Muscle of arm (tissue), 12 donors: Measurements from ENCODE around the gene RFX1. TPM values are rescaled to one million over a fixed set of nuclear protein-coding genes. Genes with fewer than 3 reads are reported as not detected.
A peak's percentile ranks its signal among the peaks of the same experiment; 100 is the strongest.
"Not testable (repeated sequence)": the region's sequence is repeated elsewhere in the genome, so short reads cannot be mapped to it uniquely, and the experiment has no call there.

Experiments
- DNase-seq: peaks from one replicate; pipeline ENCODE4 v3.0.0-alpha.2; 2013
- polyA plus RNA-seq, 12 donors: library from polyadenylated mRNA; unstranded; fragments of 120-200 nt; gene quantifications; one replicate each; pipeline ENCODE4 v1.2.1, GENCODE V29; 2013; ENCODE audit not compliant: insufficient read length in 12 of 12

RFX1 gene
- polyA plus RNA-seq, 12 donors = 3.7 to 11.1 (median 5.2) TPM; not detected in 1

DNA sequence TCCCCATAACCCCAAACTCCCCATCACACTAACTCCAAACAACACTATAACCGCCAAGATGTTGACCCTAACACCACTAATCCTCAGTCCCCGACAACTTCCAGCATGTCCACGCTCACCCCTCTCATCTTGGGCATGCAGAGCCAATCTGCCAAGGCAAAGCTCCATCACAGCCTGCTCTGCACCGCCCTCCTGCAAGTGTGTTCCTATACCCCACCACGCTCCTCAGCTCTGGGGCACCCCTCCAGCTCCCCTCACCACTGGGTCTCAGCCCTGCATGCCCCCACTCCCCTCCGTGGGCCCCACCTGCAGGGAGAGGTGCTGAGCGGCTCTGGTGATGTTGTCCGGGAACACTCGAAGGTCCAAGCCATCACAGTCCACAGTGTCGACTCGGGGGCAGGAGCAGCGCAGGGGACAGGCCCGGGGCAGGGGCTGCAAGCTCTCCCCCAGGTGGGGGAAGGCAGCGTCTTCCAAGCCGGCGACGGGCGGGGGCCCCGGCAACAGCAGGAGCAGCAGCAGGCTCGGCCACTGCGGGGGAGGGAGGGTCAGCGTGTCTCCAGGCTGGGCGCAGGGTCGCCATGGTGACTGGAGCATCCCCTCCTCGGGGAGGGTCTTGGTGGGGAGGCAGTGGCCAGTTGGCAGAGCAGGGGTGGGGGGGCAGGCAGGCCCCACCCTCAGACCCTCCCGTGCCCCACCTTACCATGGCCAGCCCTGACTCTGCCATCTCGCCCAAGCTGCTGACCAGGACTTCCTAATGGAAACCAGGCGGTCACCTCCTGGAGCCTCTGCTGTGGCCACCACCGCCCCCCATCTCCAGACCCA is 68.4 kb downstream of the RFX1 start:
- no peak for DNase-seq

DNA sequence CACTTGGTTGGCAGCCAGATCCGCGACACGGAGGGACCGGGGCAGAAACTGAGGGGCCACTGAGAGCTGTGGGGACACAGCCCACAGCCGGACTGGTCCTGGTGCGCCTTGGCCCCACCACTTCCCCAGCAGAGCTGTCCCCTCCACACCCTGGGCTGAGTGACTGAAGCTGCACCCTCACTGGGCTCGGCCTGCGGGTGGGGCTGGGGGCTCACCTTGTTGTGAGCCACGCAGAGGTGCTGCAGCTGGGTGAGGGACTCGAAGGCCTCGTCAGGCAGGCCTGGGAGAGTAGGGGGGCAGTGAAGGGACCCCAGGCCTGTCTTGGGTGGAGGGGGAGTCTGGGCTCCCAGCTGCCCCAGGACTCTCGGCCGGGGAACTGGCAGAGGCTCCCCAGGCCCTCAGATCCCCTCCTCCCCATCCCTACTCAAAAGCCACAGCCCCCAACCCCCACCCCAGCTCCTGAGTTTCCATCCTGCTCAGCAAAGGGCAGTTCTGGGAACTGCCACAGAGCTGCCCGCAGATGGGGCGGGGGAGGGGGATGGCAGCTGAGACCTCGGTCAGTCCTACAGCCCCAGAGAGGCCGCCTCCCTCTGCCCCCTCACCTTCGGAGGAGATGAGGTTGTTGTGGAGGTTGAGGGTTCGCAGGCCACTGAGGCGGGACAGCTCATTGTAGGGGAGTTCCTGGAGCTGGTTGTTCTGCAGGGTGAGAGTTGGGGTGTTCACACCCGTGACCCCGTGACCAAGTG is 70.2 kb downstream of the RFX1 start:
- DNase-seq = no peak

DNA sequence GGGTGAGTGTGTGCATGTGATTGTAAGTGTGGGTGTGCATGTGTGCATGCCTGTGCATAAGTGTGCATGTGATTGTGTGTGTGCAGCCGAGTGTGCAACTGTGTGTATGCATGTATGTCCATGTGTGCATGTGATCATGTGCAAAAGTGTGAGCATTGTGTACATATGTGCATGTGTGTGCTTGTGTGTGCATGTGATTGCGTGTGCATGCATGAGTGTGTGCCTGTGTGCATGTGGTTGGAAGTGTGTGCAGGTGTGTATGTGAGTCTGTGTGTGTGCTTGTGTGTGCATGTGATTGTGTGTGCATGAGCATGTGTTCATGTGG is 71.4 kb downstream of the RFX1 start:
- DNase-seq = no peak

DNA sequence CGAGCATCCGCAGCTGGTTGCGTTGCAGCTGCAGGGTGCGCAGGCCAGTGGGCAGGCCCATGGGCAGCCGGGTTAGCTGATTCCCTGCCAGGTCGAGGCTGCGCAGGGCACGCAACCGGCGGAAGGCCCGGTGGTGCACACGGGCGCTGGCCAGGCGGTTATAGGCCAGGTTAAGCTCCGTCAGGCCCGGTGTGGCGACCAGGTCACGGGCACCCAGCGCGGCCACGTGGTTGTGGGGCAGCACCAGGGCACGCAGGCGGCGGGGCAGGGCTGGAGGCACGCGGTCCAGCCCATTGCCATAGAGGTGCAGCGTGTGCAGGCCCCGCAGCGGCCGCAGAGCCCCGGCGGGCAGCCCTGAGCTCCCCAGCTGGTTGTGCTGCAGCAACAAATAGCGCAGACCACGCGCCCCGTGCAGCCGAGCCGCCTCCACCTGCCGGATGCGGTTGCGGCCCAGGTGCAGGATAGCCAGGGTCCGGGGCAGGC is 73.2 kb downstream of the RFX1 start:
- DNase-seq = no peak

DNA sequence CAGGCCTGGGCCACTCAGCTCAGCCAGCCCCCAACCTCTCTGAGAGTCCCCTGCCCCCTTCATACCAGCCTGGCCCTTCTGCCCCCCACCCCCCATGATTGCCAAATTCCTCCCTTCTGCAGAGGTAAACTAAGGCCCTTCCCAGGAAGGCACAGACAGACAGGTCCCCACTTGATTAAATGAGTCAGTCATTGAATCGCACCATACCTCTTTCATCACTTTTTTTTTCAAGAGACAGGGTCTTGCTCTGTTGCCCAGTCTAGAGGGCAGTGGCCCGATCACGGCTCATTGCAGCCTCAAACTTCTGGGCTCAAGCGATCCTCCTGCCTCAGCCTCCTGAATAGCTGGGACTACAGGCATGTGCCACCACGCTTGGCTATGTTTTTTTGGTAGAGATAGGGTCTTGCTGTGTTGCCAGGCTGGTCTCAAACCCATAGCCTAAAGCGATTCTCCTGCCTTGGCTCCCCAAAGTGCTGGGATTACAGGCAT is 73.9 kb downstream of the RFX1 start:
- no peak for DNase-seq

DNA sequence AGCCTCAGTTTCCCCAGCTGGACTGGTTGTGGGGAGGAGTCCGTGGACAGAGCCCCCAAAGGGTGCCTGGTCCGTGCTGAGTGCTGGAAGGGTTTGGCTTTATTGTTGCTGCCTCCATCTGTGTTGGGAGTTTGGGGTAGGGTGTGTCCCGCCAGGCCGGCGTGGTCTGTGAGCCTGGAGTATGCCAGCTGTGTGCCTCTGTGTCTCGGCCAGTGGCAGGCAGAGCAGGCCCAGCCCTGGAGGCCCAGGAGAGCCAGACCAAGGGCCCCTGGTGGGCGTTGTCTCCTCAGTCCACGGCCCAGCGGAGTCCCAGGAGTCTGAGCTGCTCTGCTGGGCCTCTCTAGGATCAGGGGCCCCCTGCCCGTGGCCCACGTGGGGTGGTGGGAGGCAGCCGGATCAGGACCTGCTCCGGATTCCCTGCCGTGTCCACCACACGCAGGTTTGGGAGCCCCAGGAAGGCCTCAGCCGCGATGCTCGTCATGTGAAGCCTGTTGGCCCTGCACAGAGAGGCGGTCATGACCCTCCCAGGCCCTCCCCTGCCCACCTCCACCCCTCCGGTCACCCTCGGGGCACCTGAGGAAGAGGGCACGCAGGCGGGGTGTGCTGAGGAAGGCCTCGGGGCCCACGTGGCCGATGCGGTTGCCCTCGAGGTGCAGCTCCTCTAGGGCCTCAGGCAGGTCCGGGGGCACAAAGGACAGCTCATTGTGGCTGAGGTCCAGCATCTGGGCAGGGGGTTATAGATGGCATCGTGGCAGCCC is 74.5 kb downstream of the RFX1 start:
- DNase-seq = no peak

DNA sequence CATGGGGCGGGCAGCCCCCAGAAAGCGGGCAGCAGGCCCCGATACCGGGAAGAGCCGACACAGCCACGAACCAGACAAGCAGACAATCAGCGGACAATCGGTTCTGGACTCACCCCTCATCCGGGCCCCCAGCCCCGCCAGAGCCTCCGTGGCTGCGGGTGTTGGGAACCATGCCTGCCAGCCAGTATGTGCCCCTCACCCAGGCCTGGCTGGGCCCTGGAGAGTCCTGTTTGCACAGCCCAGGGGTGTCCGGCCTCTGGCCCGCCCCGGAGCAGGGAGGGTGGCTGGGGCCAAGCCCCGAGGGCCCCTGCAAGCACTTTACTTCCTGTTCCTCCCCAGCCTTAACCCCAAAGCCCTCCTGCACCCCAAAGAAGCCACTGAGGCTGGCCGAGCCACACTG is 75.7 kb downstream of the RFX1 start:
- no peak for DNase-seq

DNA sequence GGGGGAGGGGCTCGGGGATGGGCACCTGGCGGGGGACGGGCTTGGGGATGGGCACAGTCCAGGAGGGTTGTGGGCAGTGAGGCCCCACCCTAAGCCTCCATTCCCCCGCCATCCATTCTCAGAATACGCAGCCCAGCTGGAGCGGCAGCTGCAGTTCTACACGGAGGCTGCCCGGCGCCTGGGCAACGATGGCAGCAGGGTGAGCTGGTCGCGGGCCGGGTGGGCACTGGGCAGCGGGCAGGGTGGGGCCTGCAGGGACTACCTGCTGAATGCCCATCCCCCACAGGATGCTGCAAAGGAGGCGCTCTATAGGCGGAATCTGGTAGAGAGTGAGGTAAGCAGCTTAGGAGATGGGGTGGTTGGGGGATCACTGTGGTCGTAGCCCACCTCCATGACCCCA is 76.2 kb downstream of the RFX1 start:
- DNase-seq = no peak

DNA sequence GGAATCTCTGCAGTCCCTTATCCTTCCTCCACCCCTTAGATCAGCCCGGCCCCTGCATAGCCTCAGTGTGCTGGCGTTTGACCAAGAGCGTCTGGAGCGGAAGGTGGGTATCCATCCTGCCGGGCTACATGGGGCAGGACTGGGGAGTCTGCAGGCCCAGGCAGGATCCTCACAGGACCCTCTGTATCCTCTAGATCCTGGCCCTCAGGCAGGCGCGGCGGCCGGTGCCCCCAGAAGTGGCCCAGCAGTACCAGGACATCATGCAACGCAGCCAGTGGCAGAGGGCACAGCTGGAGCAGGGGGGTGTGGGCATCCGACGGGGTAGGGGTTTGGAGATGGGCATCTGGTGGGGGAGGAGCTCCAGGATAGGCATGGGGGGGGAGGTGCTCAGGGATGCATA is 76.8 kb downstream of the RFX1 start:
- DNase-seq = no peak

DNA sequence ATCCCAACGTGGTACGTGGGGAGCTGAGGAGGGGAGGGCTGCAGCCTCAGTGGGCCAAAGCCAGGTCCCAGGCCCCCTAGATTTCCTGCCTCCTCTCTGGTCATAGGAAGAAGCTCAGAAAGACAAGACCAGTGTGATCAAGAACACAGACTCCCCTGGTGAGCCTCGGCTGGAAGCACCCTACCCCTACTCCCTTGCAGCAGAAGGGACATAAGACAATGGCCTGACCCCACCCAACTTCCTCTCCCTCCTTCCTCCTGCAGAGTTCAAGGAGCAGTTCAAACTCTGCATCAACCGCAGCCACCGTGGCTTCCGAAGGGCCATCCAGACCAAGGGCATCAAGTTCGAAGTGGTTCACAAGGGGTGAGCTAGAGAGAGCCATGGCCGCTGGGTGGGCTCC is 79.4 kb downstream of the RFX1 start:
- DNase-seq = no peak

DNA sequence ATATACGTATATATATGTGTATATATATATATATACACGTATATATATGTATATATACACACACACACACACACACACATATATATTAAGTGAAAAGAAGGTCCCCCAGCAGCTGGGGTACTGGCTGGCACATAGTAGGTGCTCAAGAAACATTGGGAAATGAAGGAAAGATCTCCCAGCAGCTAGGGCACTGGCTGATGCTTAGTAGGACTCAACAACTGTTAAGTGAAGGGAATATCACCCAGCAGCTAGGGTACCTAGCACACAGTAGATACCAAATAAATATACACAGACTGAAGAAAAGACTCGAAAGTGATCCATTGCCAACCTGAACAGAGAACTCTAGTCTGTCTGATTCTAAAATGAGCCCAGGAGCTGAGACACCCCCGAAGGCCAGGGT is 80.1 kb downstream of the RFX1 start:
- DNase-seq = no peak

DNA sequence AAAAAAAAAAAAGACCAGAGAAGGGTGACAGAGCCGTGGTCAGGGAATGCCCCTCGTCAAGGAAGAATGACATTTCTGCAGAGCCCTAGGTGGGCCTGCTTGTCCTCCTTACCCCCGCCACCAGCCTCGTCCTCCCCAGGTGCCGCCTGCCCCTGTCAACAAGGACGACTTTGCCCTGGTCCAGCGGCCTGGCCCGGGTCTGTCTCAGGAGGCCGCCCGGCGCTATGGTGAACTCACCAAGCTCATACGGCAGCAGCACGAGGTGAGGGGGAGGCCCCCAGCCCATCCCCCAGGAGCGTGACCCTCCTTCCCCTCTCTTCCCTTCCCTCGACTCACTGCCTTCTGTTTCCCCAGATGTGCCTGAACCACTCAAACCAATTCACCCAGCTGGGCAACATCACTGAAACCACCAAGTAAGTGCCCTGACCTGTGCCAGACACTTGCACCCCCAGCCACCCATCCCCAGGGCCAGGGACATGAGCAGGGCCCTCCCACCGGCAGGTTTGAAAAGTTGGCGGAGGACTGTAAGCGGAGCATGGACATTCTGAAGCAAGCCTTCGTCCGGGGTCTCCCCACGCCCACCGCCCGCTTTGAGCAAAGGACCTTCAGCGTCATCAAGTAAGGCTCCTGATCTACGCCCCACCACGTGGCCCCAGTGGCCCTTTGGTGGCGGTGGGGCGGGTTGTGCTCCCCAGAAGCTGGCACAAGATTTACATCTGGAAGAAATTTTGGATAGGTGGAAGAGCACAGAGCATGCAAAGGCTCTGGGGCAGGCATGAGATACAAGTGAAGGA is 82.7 kb downstream of the RFX1 start:
- DNase-seq = no peak

DNA sequence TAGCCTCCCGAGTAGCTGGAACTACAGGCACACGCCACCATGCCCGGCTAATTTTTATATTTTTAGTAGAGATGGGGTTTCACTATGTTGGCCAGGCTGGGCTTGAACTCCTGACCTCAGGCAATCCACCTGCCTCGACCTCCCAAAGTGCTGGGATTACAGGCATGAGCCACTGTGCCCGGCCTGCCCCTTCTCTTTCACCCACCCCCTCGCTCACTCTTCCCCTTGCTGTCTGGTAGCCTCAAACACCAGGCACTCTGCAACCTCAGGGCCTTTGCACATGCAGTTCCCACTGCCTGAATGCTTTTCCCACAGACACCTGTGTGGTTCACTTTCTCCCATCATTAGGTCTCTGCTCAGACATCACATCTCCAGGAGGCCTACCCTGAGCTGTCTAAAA is 84.0 kb downstream of the RFX1 start:
- not testable (repeated sequence) for DNase-seq

DNA sequence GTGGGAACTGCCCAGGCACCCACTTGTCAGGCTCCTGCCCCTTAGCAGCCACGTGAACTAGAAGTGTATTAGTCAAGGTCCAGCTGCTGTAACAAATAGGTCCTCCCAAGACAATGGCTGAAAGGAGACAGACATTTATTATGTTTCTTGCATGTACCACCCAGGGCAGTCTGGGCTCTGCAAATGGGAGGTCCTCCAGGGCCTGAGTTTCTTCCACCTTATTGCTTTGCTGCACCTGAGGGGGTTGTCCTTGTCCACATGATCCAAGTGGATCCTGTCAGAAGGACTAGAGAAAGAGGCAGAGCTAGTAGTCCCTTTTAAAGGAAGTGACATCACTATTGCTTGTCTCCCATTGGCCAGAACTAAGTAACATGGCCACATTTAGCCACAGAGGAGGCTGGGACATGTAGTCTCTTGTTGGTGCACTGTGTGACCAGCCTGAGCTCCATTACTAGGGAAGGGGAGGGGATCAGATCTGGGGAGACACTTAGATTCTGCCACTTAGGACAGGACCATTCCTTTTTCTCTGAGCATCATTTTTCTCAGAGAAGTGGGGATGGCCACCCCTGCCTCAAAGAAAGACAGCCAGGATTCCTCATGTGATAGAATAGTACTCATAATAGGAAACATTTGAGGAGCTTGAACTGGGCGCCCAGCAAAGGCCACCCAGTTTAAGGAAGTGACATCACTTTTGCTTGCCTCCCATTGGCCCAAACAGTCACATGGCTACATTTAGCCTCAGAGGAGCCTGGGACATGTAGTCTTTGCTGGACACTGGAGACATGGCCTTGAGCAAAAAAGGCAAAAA is 85.0 kb downstream of the RFX1 start:
- peak; percentile 23 for DNase-seq

DNA sequence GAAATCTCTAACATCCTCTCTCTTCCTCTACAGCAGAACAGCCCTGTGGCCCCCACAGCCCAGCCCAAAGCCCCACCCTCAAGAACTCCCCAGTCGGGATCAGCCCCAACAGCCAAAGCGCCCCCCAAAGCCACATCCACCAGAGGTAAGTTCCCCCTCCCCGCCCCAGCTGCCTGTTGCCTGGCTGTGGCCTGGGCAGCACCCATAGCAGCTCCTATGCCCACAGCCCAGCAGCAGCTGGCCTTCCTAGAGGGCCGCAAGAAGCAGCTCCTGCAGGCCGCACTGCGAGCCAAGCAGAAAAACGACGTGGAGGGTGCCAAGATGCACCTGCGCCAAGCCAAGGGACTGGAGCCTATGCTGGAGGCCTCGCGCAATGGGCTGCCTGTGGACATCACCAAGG is 85.6 kb downstream of the RFX1 start:
- no peak for DNase-seq

DNA sequence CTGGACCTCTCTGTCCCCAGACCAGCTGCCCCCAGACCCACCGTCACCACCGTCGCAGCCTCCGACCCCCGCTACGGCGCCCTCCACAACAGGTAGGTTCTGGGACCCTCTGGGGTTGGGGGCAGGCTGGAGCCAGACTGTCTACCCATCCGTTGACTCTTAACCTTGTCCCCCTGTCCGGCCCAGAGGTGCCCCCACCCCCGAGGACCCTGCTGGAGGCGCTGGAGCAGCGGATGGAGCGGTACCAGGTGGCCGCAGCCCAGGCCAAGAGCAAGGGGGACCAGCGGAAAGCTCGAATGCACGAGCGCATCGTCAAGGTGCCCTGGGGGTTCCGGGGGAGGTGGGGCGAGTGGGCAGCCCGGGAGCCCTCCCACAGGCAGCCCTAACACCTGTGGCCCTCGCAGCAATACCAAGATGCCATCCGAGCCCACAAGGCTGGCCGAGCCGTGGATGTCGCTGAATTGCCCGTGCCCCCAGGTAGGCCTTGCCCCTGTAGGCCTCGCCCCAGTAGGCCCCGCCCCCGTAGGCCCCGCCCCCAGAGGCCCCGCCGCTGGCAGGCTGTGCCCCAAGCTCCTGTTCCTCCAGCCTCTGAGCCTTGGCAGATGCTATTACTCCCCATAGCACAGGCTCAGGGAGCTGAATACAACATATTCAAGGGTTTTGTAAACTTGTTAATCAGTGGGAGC is 87.3 kb downstream of the RFX1 start:
- DNase-seq = no peak

DNA sequence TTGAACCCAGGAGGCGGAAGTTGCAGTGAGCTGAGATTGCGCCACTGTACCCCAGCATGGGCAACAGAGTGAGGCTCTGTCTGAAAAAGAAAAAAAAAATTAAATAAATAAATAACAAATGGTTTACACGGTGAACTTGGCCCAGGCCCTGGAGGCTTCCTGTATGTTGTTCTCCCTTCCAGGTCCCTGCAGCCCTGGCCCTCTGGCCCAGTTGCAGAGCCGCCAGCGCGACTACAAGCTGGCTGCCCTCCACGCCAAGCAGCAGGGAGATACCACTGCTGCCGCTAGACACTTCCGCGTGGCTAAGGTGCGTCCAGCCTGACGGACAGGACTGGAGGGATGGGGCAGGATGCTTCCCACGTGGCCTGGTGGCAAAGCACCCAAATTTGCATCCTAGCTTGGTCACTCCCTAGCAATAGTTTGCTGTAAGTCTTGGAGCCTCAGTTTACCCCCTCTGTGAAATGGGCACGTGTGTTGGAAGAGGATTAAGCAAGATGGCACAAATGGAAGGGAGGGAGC is 88.2 kb downstream of the RFX1 start:
- no peak for DNase-seq

DNA sequence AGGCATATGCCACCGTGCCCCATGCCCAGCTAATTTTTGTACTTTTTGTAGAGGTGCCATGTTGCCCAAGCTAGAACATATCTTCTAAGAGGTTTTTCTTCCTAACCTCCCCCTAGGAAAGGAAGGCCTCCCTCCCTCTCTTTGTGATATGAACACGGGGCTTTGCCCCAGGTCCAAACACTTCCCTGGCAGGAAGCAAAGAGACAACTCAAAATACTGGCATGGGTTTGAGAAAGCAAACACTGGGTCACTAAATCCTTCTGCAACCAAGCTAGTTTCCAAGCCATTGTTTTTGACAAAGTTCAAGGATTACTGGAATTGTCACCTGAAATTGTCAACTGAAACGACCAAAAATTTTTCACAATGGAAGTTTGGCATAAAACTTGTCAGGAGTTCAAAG is 91.3 kb downstream of the RFX1 start:
- DNase-seq = no peak

DNA sequence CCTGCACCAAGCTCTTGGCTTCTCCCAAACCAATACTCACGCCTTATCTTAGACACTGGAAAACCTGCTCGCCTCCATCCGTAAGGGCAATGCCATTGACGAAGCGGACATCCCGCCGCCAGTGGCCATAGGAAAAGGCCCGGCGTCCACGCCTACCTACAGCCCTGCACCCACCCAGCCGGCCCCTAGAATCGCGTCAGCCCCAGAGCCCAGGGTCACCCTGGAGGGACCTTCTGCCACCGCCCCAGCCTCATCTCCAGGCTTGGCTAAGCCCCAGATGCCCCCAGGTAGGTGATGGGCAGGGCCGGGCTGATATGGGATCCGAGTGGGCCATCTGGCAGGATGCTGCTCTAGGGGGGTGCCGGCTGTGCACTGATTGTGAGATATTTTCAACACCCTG is 92.8 kb downstream of the RFX1 start:
- no peak for DNase-seq
